Smooth muscle cell (in vitro differentiated cells): ENCODE data around the gene CELF2. TPM values are rescaled to one million over a fixed set of nuclear protein-coding genes. Genes with fewer than 3 reads are reported as not detected.

Experiments used
- DNase-seq: peaks from one replicate; lab custom pipeline; 2025; ENCODE audit not compliant: unreplicated experiment; lab: John Stamatoyannopoulos, UW
- H2AFZ ChIP-seq: fragments of 200-600 bp; sonication (generic); 2 replicates; pipeline ENCODE4 v1.6.0; 2016; ENCODE audit warnings: antibody characterized with exemption, low read depth, mild to moderate bottlenecking
- H3F3A ChIP-seq: fragments of 200-600 bp; sonication (generic); 2 replicates; pipeline ENCODE4 v1.6.0; 2017; ENCODE audit warnings: antibody characterized with exemption, low read depth
- H3K27ac ChIP-seq: fragments of 200-600 bp; sonication (generic); 2 replicates; pipeline ENCODE4 v1.5.1; 2016; ENCODE audit warnings: low read depth, mild to moderate bottlenecking
- H3K27me3 ChIP-seq: fragments of 200-600 bp; sonication (generic); 2 replicates; pipeline ENCODE4 v1.6.1; 2016; ENCODE audit warnings: low read depth, mild to moderate bottlenecking
- H3K36me3 ChIP-seq: fragments of 200-600 bp; sonication (generic); 2 replicates; pipeline ENCODE4 v1.5.1; 2016; ENCODE audit warnings: low read depth
- H3K4me1 ChIP-seq: fragments of 200-600 bp; sonication (generic); 2 replicates; pipeline ENCODE4 v1.5.1; 2016; ENCODE audit warnings: low read depth
- H3K4me2 ChIP-seq: fragments of 200-600 bp; sonication (generic); 2 replicates; pipeline ENCODE4 v1.6.0; 2016; ENCODE audit warnings: mild to moderate bottlenecking
- H3K4me3 ChIP-seq: fragments of 200-600 bp; sonication (generic); 2 replicates; pipeline ENCODE4 v1.5.1; 2016; ENCODE audit warnings: mild to moderate bottlenecking
- H3K79me2 ChIP-seq: fragments of 200-600 bp; sonication (generic); 2 replicates; pipeline ENCODE4 v1.6.0; 2016; ENCODE audit warnings: low read depth, mild to moderate bottlenecking
- H3K9ac ChIP-seq: fragments of 200-600 bp; sonication (generic); 2 replicates; pipeline ENCODE4 v1.6.0; 2016; ENCODE audit warnings: low read depth
- H3K9me3 ChIP-seq: fragments of 200-600 bp; sonication (generic); replicated peaks from 2 replicates; pipeline ENCODE4 v1.5.1; 2016; ENCODE audit warnings: low read depth
- H4K20me1 ChIP-seq: fragments of 200-600 bp; sonication (generic); 2 replicates; pipeline ENCODE4 v1.6.0; 2016; ENCODE audit warnings: low read depth
- WGBS: methylation state at CpG from one replicate; pipeline ENCODE4 v1.1.7; 2016; ENCODE audit warnings: low lambda C conversion rate; 5-methylcytosine and 5-hydroxymethylcytosine counted together
- polyA plus RNA-seq: library from polyadenylated mRNA; unstranded; fragments of >200 nt; fragmentation: Nextera tagmentation; extraction: Ambion mirVana; gene quantifications from 2 replicates; pipeline ENCODE4 v1.2.1, GENCODE V29; 2016
- total RNA-seq: library from RNA; depleted of rRNA; stranded (reverse); fragments of >200 nt; gene quantifications from 2 replicates; pipeline ENCODE4 v1.2.3, GENCODE V29; 2014
- TF ChIP-seq, protein P1 (sequence below): fragments of 200-600 bp; sonication (generic); IDR thresholded peaks from 2 replicates; pipeline ENCODE4 v1.5.1; 2017; ENCODE audit warnings: borderline replicate concordance, mild to moderate bottlenecking, antibody characterized with exemption; ENCODE audit not compliant: insufficient read depth, poor library complexity, severe bottlenecking

CELF2 gene
- total and polyA plus RNA-seq, 2 experiments from 2014 or later: 3.0 to 4.7 TPM

DNA sequence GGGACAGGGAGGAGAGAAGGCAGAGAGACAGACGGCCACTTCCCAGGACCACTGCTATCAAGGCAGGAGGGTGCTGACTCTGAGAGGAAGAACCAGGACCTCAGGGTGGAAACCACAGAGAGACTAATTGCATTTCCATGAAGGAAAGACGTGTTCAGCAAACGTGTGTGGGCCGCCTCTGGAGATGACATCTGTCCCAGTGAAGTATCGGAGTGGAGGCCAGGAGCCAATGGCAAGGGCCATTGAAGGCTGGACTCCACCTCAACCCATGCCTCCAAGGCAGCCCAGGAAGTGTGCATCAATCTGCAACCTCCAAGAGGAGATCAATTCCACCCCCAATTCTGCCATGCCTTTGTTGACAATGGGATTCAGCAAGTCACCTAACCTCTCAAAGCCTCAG is 363.8 kb downstream of the CELF2 start:
- no peak overlapping the region for H3K9ac ChIP-seq
- no peaks in the 10 kb centered on the region for H3K27me3 ChIP-seq
- no peak overlapping the region for H2AFZ ChIP-seq
- 90% methylated on average over 5 of the region's 5 CpGs for WGBS
- no peaks in the 10 kb centered on the region for H3K79me2 ChIP-seq
- no peaks in the 10 kb centered on the region for H3F3A ChIP-seq
- no peak overlapping the region for H3K27ac ChIP-seq
- no peaks in the 10 kb centered on the region for H3K9me3 ChIP-seq
- TF ChIP-seq, protein P1, sequence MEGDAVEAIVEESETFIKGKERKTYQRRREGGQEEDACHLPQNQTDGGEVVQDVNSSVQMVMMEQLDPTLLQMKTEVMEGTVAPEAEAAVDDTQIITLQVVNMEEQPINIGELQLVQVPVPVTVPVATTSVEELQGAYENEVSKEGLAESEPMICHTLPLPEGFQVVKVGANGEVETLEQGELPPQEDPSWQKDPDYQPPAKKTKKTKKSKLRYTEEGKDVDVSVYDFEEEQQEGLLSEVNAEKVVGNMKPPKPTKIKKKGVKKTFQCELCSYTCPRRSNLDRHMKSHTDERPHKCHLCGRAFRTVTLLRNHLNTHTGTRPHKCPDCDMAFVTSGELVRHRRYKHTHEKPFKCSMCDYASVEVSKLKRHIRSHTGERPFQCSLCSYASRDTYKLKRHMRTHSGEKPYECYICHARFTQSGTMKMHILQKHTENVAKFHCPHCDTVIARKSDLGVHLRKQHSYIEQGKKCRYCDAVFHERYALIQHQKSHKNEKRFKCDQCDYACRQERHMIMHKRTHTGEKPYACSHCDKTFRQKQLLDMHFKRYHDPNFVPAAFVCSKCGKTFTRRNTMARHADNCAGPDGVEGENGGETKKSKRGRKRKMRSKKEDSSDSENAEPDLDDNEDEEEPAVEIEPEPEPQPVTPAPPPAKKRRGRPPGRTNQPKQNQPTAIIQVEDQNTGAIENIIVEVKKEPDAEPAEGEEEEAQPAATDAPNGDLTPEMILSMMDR: no peak
- no peak overlapping the region for H3K4me2 ChIP-seq
- H3K36me3 ChIP-seq: no peaks in the 10 kb centered on the region
- no peak for DNase-seq
- no peak overlapping the region for H3K4me3 ChIP-seq
- no peaks in the 10 kb centered on the region for H4K20me1 ChIP-seq
- no peaks in the 10 kb centered on the region for H3K4me1 ChIP-seq

DNA sequence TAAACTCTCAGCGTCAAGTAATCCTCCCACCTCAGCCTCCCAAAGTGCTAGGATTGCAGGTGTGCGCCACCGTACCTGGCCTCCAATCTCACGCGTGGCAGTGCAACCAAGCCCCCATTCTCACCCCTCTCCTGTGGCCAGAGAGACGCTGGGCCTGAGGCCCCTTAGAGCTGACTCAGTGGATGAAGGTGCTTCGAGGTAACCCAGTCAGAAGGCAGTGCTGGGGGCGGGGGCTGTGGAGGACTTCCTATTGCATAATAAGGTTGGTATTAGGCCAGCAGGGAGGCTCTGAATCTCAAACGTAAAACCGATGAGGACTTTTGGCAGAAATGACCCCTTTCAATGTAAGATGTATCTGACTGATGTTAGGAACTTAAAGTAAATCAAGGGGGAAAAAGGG is 364.5 kb downstream of the CELF2 start:
- H3K9ac ChIP-seq: no peak overlapping the region
- H4K20me1 ChIP-seq: no peaks in the 10 kb centered on the region
- no peak for DNase-seq
- 94% methylated on average over 10 of the region's 10 CpGs for WGBS
- no peaks in the 10 kb centered on the region for H3K79me2 ChIP-seq
- H3K36me3 ChIP-seq: no peaks in the 10 kb centered on the region
- H3F3A ChIP-seq: no peaks in the 10 kb centered on the region
- no peaks in the 10 kb centered on the region for H3K9me3 ChIP-seq
- TF ChIP-seq, protein P1: no peak
- H3K4me1 ChIP-seq: no peaks in the 10 kb centered on the region
- no peak overlapping the region for H3K4me3 ChIP-seq
- H2AFZ ChIP-seq: no peak overlapping the region
- no peak overlapping the region for H3K4me2 ChIP-seq
- no peaks in the 10 kb centered on the region for H3K27me3 ChIP-seq
- H3K27ac ChIP-seq: no peak overlapping the region

DNA sequence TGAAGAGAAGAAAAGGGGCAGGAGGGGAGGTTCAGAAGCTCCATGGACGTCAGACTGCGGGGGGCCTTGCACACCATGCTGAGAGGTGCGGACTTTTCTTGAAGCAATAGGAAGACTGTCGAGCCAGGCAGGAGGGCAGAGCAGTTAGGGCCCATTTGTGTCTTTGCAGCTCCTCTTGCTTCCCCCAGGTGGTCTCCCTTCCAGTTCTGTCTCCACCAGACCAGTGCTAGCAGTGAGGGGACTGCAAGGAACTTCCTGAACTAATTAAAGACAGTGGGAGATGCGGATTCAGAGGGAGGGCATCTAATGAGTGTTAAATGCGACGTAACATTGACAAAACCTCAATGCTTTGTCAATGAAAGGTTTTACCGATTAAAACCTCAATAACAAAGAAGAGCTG is 368.4 kb downstream of the CELF2 start:
- TF ChIP-seq, protein P1: no peak
- no peak overlapping the region for H3K4me2 ChIP-seq
- no peaks in the 10 kb centered on the region for H3F3A ChIP-seq
- no peaks in the 10 kb centered on the region for H3K9me3 ChIP-seq
- no peaks in the 10 kb centered on the region for H3K4me1 ChIP-seq
- no peak overlapping the region for H3K4me3 ChIP-seq
- WGBS: 76% methylated on average over 8 of the region's 8 CpGs
- H3K79me2 ChIP-seq: no peaks in the 10 kb centered on the region
- no peaks in the 10 kb centered on the region for H3K27me3 ChIP-seq
- no peak overlapping the region for H3K9ac ChIP-seq
- no peaks in the 10 kb centered on the region for H4K20me1 ChIP-seq
- no peak overlapping the region for H3K27ac ChIP-seq
- no peak for DNase-seq
- no peak overlapping the region for H2AFZ ChIP-seq
- H3K36me3 ChIP-seq: no peaks in the 10 kb centered on the region
